NCI-H2196 treated with DMSO at 0.1 percent for 48 hours (cell line): ENCODE measurements around the gene SMIM5.

Source experiments
- DNase-seq: peaks from one replicate; lab custom pipeline; 2025; ENCODE audit not compliant: unreplicated experiment; lab: John Stamatoyannopoulos, UW

Gene SMIM5

GRCh38 chr17:75602644-75603043 is 30.6 kb upstream of the SMIM5 start:
- DNase-seq: no peak

GRCh38 chr17:75603123-75603522 is 30.1 kb upstream of the SMIM5 start:
- DNase-seq: no peak

GRCh38 chr17:75604034-75604695 is 29.1 kb upstream of the SMIM5 start:
- no peak for DNase-seq

GRCh38 chr17:75605790-75606189 is 27.4 kb upstream of the SMIM5 start:
- DNase-seq: no peak

- no peak for DNase-seq
Observed at GRCh38 chr17:75607086-75607485, 26.1 kb upstream of the SMIM5 start.

GRCh38 chr17:75610103-75610984 is 22.9 kb upstream of the SMIM5 start:
- no peak for DNase-seq

GRCh38 chr17:75611851-75612429 is 21.3 kb upstream of the SMIM5 start:
- DNase-seq: no peak

GRCh38 chr17:75612906-75613626 is 20.2 kb upstream of the SMIM5 start:
- DNase-seq: no peak

GRCh38 chr17:75614006-75614405 is 19.2 kb upstream of the SMIM5 start:
- no peak for DNase-seq

GRCh38 chr17:75614556-75615270 is 18.5 kb upstream of the SMIM5 start:
- no peak for DNase-seq

- no peak for DNase-seq
Observed at GRCh38 chr17:75615301-75615700, 17.9 kb upstream of the SMIM5 start.

- no peak for DNase-seq
Observed at GRCh38 chr17:75616521-75617122, 16.6 kb upstream of the SMIM5 start.

- DNase-seq: no peak
Observed at GRCh38 chr17:75617218-75617617, 16.0 kb upstream of the SMIM5 start.

GRCh38 chr17:75617675-75618074 is 15.6 kb upstream of the SMIM5 start:
- no peak for DNase-seq

GRCh38 chr17:75619506-75620431 is 13.5 kb upstream of the SMIM5 start:
- no peak for DNase-seq

- DNase-seq: no peak
Observed at GRCh38 chr17:75621489-75621888, 11.7 kb upstream of the SMIM5 start.

GRCh38 chr17:75622076-75622475 is 11.2 kb upstream of the SMIM5 start:
- no peak for DNase-seq

- no peak for DNase-seq
Observed at GRCh38 chr17:75622771-75623273, 10.4 kb upstream of the SMIM5 start.

- DNase-seq: no peak
Observed at GRCh38 chr17:75623386-75623785, 9.8 kb upstream of the SMIM5 start.
